WTC11 (cell line): ENCODE measurements around the gene NAGLU. TPM values are rescaled to one million over a fixed set of nuclear protein-coding genes. Genes with fewer than 3 reads are reported as not detected.

Experiments
- ATAC-seq: fragments of 200-7000 bp; cut with Tn5 transposase; 2 replicates; pipeline ENCODE4 v1.10.0; 2021; ENCODE audit warnings: mild to moderate bottlenecking, moderate library complexity
- Bru-seq: library from RNA; stranded (reverse); fragments of 400-500 nt; gene quantifications from one replicate; lab custom pipeline; 2021; lab: Mats Ljungman, UMichigan
- CTCF ChIA-PET: fragments of 300-600 bp; sonication (Branson Sonifier 250); formaldehyde crosslinking; loops from one replicate; lab custom pipeline; 2021; ENCODE audit warnings: antibody characterized with exemption; lab: Charles Lee
- POLR2A ChIA-PET: fragments of 350-600 bp; sonication (Branson Sonifier 250); formaldehyde crosslinking; loops from one replicate; lab custom pipeline; 2021; ENCODE audit warnings: antibody characterized with exemption; lab: Charles Lee
- DNase-seq: peaks from one replicate; pipeline ENCODE4 v3.0.0; 2021; ENCODE audit warnings: low spot score
- H3K27ac Mint-ChIP-seq: 2 replicates; pipeline ENCODE4 v1.8.0; 2021; ENCODE audit warnings: mixed read lengths
- H3K27me3 Mint-ChIP-seq: 2 replicates; pipeline ENCODE4 v1.8.0; 2021; ENCODE audit warnings: low read depth, mild to moderate bottlenecking, moderate library complexity, mixed read lengths
- H3K36me3 Mint-ChIP-seq: 2 replicates; pipeline ENCODE4 v1.8.0; 2021; ENCODE audit warnings: mixed read lengths
- H3K4me1 Mint-ChIP-seq: 2 replicates; pipeline ENCODE4 v1.8.0; 2022; ENCODE audit warnings: mixed read lengths
- H3K4me3 Mint-ChIP-seq: 2 replicates; pipeline ENCODE4 v1.8.0; 2021; ENCODE audit warnings: mild to moderate bottlenecking, moderate library complexity, mixed read lengths
- H3K9me3 Mint-ChIP-seq: 2 replicates; pipeline ENCODE4 v1.8.0; 2021; ENCODE audit warnings: mixed read lengths
- AR ChIP-seq: fragments of 250-450 bp; sonication (Bioruptor Pico); IDR thresholded peaks from 2 replicates; pipeline ENCODE4 v1.9.0; 2021; ENCODE audit warnings: mild to moderate bottlenecking
- CBFB ChIP-seq: sonication (generic); formaldehyde crosslinking; IDR thresholded peaks from 2 replicates; pipeline ENCODE4 v1.8.1; 2022; ENCODE audit warnings: mild to moderate bottlenecking, low read depth, missing genetic modification reagents
- CDX4 ChIP-seq: fragments of 250-450 bp; sonication (Bioruptor Pico); IDR thresholded peaks from 2 replicates; pipeline ENCODE4 v1.9.0; 2021; ENCODE audit warnings: moderate library complexity, mild to moderate bottlenecking, inconsistent platforms, borderline replicate concordance
- CREB1 ChIP-seq: sonication (generic); formaldehyde crosslinking; IDR thresholded peaks from 2 replicates; pipeline ENCODE4 v1.8.0; 2023; ENCODE audit warnings: mild to moderate bottlenecking, missing genetic modification reagents
- E2F1 ChIP-seq: sonication (generic); formaldehyde crosslinking; IDR thresholded peaks from 2 replicates; pipeline ENCODE4 v1.8.0; 2022; ENCODE audit warnings: mild to moderate bottlenecking, missing genetic modification reagents
- E2F5 ChIP-seq: sonication (generic); formaldehyde crosslinking; IDR thresholded peaks from 2 replicates; pipeline ENCODE4 v1.8.1; 2022; ENCODE audit warnings: mild to moderate bottlenecking, moderate library complexity, missing genetic modification reagents
- ESRRA ChIP-seq: sonication (generic); formaldehyde crosslinking; IDR thresholded peaks from 2 replicates; pipeline ENCODE4 v1.8.1; 2022; ENCODE audit warnings: mild to moderate bottlenecking, missing genetic modification reagents, borderline replicate concordance
- ETV6 ChIP-seq: sonication (generic); formaldehyde crosslinking; IDR thresholded peaks from 2 replicates; pipeline ENCODE4 v1.8.1; 2022; ENCODE audit warnings: mild to moderate bottlenecking, missing genetic modification reagents
- GABPB1 ChIP-seq: sonication (generic); formaldehyde crosslinking; IDR thresholded peaks from 2 replicates; pipeline ENCODE4 v1.8.1; 2023; ENCODE audit warnings: mild to moderate bottlenecking, missing genetic modification reagents
- MAX ChIP-seq: sonication (generic); formaldehyde crosslinking; IDR thresholded peaks from 2 replicates; pipeline ENCODE4 v1.8.0; 2022; ENCODE audit warnings: mild to moderate bottlenecking, missing genetic modification reagents
- MYBL2 ChIP-seq: sonication (generic); formaldehyde crosslinking; IDR thresholded peaks from 2 replicates; pipeline ENCODE4 v1.8.1; 2023; ENCODE audit warnings: mild to moderate bottlenecking, moderate library complexity, missing genetic modification reagents
- NFE2L1 ChIP-seq: sonication (generic); formaldehyde crosslinking; IDR thresholded peaks from 2 replicates; pipeline ENCODE4 v1.8.1; 2023; ENCODE audit warnings: missing genetic modification reagents
- NFYB ChIP-seq: sonication (generic); formaldehyde crosslinking; conservative IDR thresholded peaks from 2 replicates; pipeline ENCODE4 v1.8.0; 2022; ENCODE audit warnings: low read depth, missing genetic modification reagents
- NR3C1 ChIP-seq: sonication (generic); formaldehyde crosslinking; conservative IDR thresholded peaks from 2 replicates; pipeline ENCODE4 v1.8.1; 2023; ENCODE audit warnings: low read depth, mild to moderate bottlenecking, missing genetic modification reagents
- PREB ChIP-seq: sonication (generic); formaldehyde crosslinking; IDR thresholded peaks from 2 replicates; pipeline ENCODE4 v1.8.1; 2022; ENCODE audit warnings: mild to moderate bottlenecking, missing genetic modification reagents, moderate library complexity, borderline replicate concordance
- SMAD4 ChIP-seq: sonication (generic); formaldehyde crosslinking; IDR thresholded peaks from 2 replicates; pipeline ENCODE4 v1.8.0; 2022; ENCODE audit warnings: mild to moderate bottlenecking, missing genetic modification reagents
- SP1 ChIP-seq: sonication (generic); formaldehyde crosslinking; conservative IDR thresholded peaks from 2 replicates; pipeline ENCODE4 v1.8.1; 2022; ENCODE audit warnings: missing genetic modification reagents
- STAT6 ChIP-seq: sonication (generic); formaldehyde crosslinking; conservative IDR thresholded peaks from 2 replicates; pipeline ENCODE4 v1.8.1; 2023; ENCODE audit warnings: mild to moderate bottlenecking, low read depth, missing genetic modification reagents, moderate library complexity
- TEAD1 ChIP-seq: sonication (generic); formaldehyde crosslinking; IDR thresholded peaks from 2 replicates; pipeline ENCODE4 v1.8.0; 2022; ENCODE audit warnings: mild to moderate bottlenecking, missing genetic modification reagents
- USF1 ChIP-seq: sonication (generic); formaldehyde crosslinking; IDR thresholded peaks from 2 replicates; pipeline ENCODE4 v1.8.0; 2022; ENCODE audit warnings: mild to moderate bottlenecking, missing genetic modification reagents
- USF2 ChIP-seq: sonication (generic); formaldehyde crosslinking; IDR thresholded peaks from 2 replicates; pipeline ENCODE4 v1.8.1; 2023; ENCODE audit warnings: mild to moderate bottlenecking, missing genetic modification reagents, moderate library complexity
- ZNF219 ChIP-seq: sonication (generic); formaldehyde crosslinking; IDR thresholded peaks from 2 replicates; pipeline ENCODE4 v1.8.0; 2023; ENCODE audit warnings: missing genetic modification reagents, mild to moderate bottlenecking, borderline replicate concordance
- ZNF317 ChIP-seq: sonication (generic); formaldehyde crosslinking; IDR thresholded peaks from 2 replicates; pipeline ENCODE4 v1.8.1; 2023; ENCODE audit warnings: low read depth, mild to moderate bottlenecking, moderate library complexity, missing genetic modification reagents, borderline replicate concordance
- ZNF396 ChIP-seq: fragments of 250-450 bp; sonication (Bioruptor Pico); IDR thresholded peaks from 2 replicates; pipeline ENCODE4 v1.8.0; 2021; ENCODE audit warnings: mild to moderate bottlenecking, moderate library complexity, borderline replicate concordance
- long read RNA-seq, 3 experiments: library from RNA in 1 of 3; library from capped mRNA in 1 of 3; library from polyadenylated mRNA in 1 of 3; unstranded in 2 of 3; stranded (forward) in 1 of 3; transcript quantifications; one replicate each; pipeline ENCODE4 v2.0.0, GENCODE V29; 2021
- total RNA-seq: library from RNA; stranded (reverse); gene quantifications from 3 replicates; pipeline ENCODE4 v1.2.3, GENCODE V29; 2021

Gene NAGLU
- 28.9 to 39.3 TPM (median 30.4 TPM) in 3 replicates for total RNA-seq
- percentile 62 among the genes with signal in this experiment for Bru-seq, nascent RNA
- long read RNA-seq, experiment 1, transcript NAGLU-201 (6 exons, 2,544 nt): major isoform, 69 of 122 reads
- long read RNA-seq, experiment 1, partial matches to known transcripts: 22 of 122 reads
- long read RNA-seq, experiment 1, other reads (novel, unspliced or antisense): 29 of 122 reads
- long read RNA-seq, experiment 2, transcript NAGLU-201 (6 exons, 2,544 nt): major isoform, 9 of 17 reads
- long read RNA-seq, experiment 2, partial matches to known transcripts: 4 of 17 reads
- long read RNA-seq, experiment 2, other reads (novel, unspliced or antisense): 4 of 17 reads
- long read RNA-seq, experiment 3: 0 reads

GRCh38 chr17:42536048-42536371 lies at the start of gene NAGLU:
NAGLU (plus strand) TSS chr17:42536241; CDS start chr17:42536273, 32 bp downstream.
- H3K27me3 Mint-ChIP-seq: peaks cover 22% of the 10 kb centered on the region
- H3K27ac Mint-ChIP-seq: peak within 1 kb of the TSS; percentile 85
- ATAC-seq (peak; percentile 90), DNase-seq (peak; percentile 86)
- peaks cover 5% of the 10 kb centered on the region; the same call in 1 of the 2 replicates for H3K36me3 Mint-ChIP-seq
- peak within 1 kb of the TSS; percentile 74 for H3K4me3 Mint-ChIP-seq
- ChIA-PET POLR2A (interaction anchor here (0.5 to 2.3 kb wide), 4 partner anchors 13 to 170 kb away, joined by 3 to 15 read pairs (median 4); no protein-coding TSS in a partner anchor), CTCF (interaction anchor here (0.7 to 7.1 kb wide), 12 partner anchors 9 to 355 kb away, joined by 3 to 65 read pairs (median 3); partner anchors contain the start of genes CAVIN1, KCNH4, PSMC3IP and STAT3)
- peaks cover 31% of the 10 kb centered on the region for H3K4me1 Mint-ChIP-seq
- H3K9me3 Mint-ChIP-seq: no peaks in the 10 kb centered on the region
- no peak for TF ChIP-seq AR (CRISPR knock-in tag)
- TF ChIP-seq NFYB: peak; percentile 83
- TF ChIP-seq SP1: peak; percentile 46; the same call in 1 of the 2 replicates
- no peak for TF ChIP-seq MYBL2 (CRISPR knock-in tag)
- TF ChIP-seq USF1: peak; percentile 96
- TF ChIP-seq STAT6 (CRISPR knock-in tag): no peak
- TF ChIP-seq USF2 (CRISPR knock-in tag): peak; percentile 97
- TF ChIP-seq ZNF396 (CRISPR knock-in tag): no peak
- TF ChIP-seq ETV6 (CRISPR knock-in tag): peak; percentile 84
- TF ChIP-seq CBFB (CRISPR knock-in tag): no peak
- TF ChIP-seq ESRRA (CRISPR knock-in tag): 0 out of 2 replicates have a peak, but pooled peaks have one; percentile 7
- 0 out of 2 replicates have a peak, but pooled peaks have one; percentile 31 for TF ChIP-seq E2F1 (CRISPR knock-in tag)
- no peak for TF ChIP-seq CDX4 (CRISPR knock-in tag)
- TF ChIP-seq TEAD1: no peak
- no peak for TF ChIP-seq NR3C1 (CRISPR knock-in tag)
- TF ChIP-seq SMAD4 (CRISPR knock-in tag): no peak
- TF ChIP-seq NFE2L1 (CRISPR knock-in tag): no peak
- no peak for TF ChIP-seq ZNF219 (CRISPR knock-in tag)
- TF ChIP-seq ZNF317: no peak
- TF ChIP-seq MAX (CRISPR knock-in tag): peak; percentile 58
- TF ChIP-seq GABPB1 (CRISPR knock-in tag): peak; percentile 68; the same call in 1 of the 2 replicates
- 0 out of 2 replicates have a peak, but pooled peaks have one; percentile 25 for TF ChIP-seq CREB1 (CRISPR knock-in tag)
- no peak; the same call in 1 of the 2 replicates for TF ChIP-seq E2F5 (CRISPR knock-in tag)
- TF ChIP-seq PREB (CRISPR knock-in tag): no peak
